Hepatocyte (in vitro differentiated cells): ENCODE data around the gene RPL29. TPM values are rescaled to one million over a fixed set of nuclear protein-coding genes. Genes with fewer than 3 reads are reported as not detected.

ENCODE experiments used
- DNase-seq: peaks from one replicate; pipeline ENCODE4 v3.0.0-alpha.2; 2016; ENCODE audit warnings: low spot score
- H2AFZ ChIP-seq: fragments of 200-600 bp; sonication (generic); 2 replicates; pipeline ENCODE4 v1.6.0; 2016; ENCODE audit warnings: antibody characterized with exemption, mild to moderate bottlenecking
- H3K27ac ChIP-seq: fragments of 200-600 bp; sonication (generic); 2 replicates; pipeline ENCODE4 v1.5.1; 2016; ENCODE audit warnings: mild to moderate bottlenecking
- H3K27me3 ChIP-seq: fragments of 200-600 bp; sonication (generic); 2 replicates; pipeline ENCODE4 v1.6.1; 2016
- H3K36me3 ChIP-seq: fragments of 200-600 bp; sonication (generic); replicated peaks from 2 replicates; pipeline ENCODE4 v1.5.1; 2016; ENCODE audit warnings: low read depth; ENCODE audit not compliant: insufficient read depth
- H3K4me1 ChIP-seq: fragments of 200-600 bp; sonication (generic); 2 replicates; pipeline ENCODE4 v1.5.1; 2016; ENCODE audit warnings: mild to moderate bottlenecking, moderate library complexity; ENCODE audit not compliant: insufficient read depth
- H3K4me2 ChIP-seq: fragments of 200-600 bp; sonication (generic); 2 replicates; pipeline ENCODE4 v1.6.0; 2016
- H3K4me3 ChIP-seq: fragments of 200-600 bp; sonication (generic); 2 replicates; pipeline ENCODE4 v1.5.1; 2016; ENCODE audit warnings: mild to moderate bottlenecking
- H3K79me2 ChIP-seq: fragments of 200-600 bp; sonication (generic); 2 replicates; pipeline ENCODE4 v1.6.0; 2017; ENCODE audit warnings: mild to moderate bottlenecking
- H3K9me2 ChIP-seq: fragments of 200-600 bp; sonication (generic); replicated peaks from 2 replicates; pipeline ENCODE4 v1.6.0; 2017; ENCODE audit warnings: mild to moderate bottlenecking; ENCODE audit not compliant: insufficient read depth
- H3K9me3 ChIP-seq: fragments of 200-600 bp; sonication (generic); 2 replicates; pipeline ENCODE4 v1.5.1; 2016; ENCODE audit warnings: low read depth, mild to moderate bottlenecking
- H4K20me1 ChIP-seq: fragments of 200-600 bp; sonication (generic); 2 replicates; pipeline ENCODE4 v1.6.0; 2016; ENCODE audit warnings: mild to moderate bottlenecking; ENCODE audit not compliant: insufficient read depth, poor library complexity, severe bottlenecking
- EZH2 ChIP-seq: fragments of 200-600 bp; sonication (generic); IDR thresholded peaks from 2 replicates; pipeline ENCODE4 v1.6.1; 2016; ENCODE audit warnings: antibody characterized with exemption, mild to moderate bottlenecking, borderline replicate concordance
- EZH2phosphoT487 ChIP-seq: fragments of 200-600 bp; sonication (generic); IDR thresholded peaks from one replicate; pipeline ENCODE4 v1.6.1; 2018; ENCODE audit warnings: antibody characterized with exemption, mild to moderate bottlenecking, low read depth, moderate library complexity; ENCODE audit not compliant: unreplicated experiment, severe bottlenecking
- WGBS: methylation state at CpG from one replicate; pipeline ENCODE4 v1.1.6; 2016; ENCODE audit warnings: low lambda C conversion rate; ENCODE audit errors: missing lambda C conversion rate; 5-methylcytosine and 5-hydroxymethylcytosine counted together
- polyA plus RNA-seq: library from polyadenylated mRNA; unstranded; fragments of >200 nt; fragmentation: Nextera tagmentation; extraction: Ambion mirVana; gene quantifications from 2 replicates; pipeline ENCODE4 v1.2.1, GENCODE V29; 2016
- small RNA-seq: library from RNA; depleted of rRNA; stranded (forward); fragments of <200 nt; gene quantifications from one replicate; pipeline ENCODE3, GENCODE V24; 2014
- total RNA-seq: library from RNA; depleted of rRNA; stranded (reverse); fragments of >200 nt; gene quantifications from 2 replicates; pipeline ENCODE4 v1.2.3, GENCODE V29; 2014
- TF ChIP-seq, protein P1 (sequence below): fragments of 200-600 bp; sonication (generic); IDR thresholded peaks from 2 replicates; pipeline ENCODE4 v1.5.1; 2016; ENCODE audit warnings: antibody characterized with exemption, mild to moderate bottlenecking; ENCODE audit not compliant: poor library complexity

The RPL29 gene
- total and polyA plus RNA-seq, 2 experiments from 2014 or later: 786 to 981 TPM

GRCh38 chr3:51945926-51946705 lies 49.6 kb downstream of the RPL29 start:
- WGBS: 95% methylated on average over 13 of the region's 14 CpGs
- Histone ChIP-seq H3K9me3 (no peaks in the 10 kb centered on the region), H3K36me3 (no peaks in the 10 kb centered on the region), H3K79me2 (peaks cover 2% of the 10 kb centered on the region), H2AFZ (no peak overlapping the region), H3K27ac (no peak overlapping the region), H4K20me1 (no peaks in the 10 kb centered on the region), H3K27me3 (no peaks in the 10 kb centered on the region), H3K4me1 (peaks cover 10% of the 10 kb centered on the region), H3K4me2 (no peak overlapping the region), H3K9me2 (no peaks in the 10 kb centered on the region), H3K4me3 (no peak overlapping the region)
- DNase-seq: no peak
- no peak for TF ChIP-seq EZH2phosphoT487
- no peak for TF ChIP-seq EZH2
- TF ChIP-seq, protein P1, sequence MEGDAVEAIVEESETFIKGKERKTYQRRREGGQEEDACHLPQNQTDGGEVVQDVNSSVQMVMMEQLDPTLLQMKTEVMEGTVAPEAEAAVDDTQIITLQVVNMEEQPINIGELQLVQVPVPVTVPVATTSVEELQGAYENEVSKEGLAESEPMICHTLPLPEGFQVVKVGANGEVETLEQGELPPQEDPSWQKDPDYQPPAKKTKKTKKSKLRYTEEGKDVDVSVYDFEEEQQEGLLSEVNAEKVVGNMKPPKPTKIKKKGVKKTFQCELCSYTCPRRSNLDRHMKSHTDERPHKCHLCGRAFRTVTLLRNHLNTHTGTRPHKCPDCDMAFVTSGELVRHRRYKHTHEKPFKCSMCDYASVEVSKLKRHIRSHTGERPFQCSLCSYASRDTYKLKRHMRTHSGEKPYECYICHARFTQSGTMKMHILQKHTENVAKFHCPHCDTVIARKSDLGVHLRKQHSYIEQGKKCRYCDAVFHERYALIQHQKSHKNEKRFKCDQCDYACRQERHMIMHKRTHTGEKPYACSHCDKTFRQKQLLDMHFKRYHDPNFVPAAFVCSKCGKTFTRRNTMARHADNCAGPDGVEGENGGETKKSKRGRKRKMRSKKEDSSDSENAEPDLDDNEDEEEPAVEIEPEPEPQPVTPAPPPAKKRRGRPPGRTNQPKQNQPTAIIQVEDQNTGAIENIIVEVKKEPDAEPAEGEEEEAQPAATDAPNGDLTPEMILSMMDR: no peak

DNA sequence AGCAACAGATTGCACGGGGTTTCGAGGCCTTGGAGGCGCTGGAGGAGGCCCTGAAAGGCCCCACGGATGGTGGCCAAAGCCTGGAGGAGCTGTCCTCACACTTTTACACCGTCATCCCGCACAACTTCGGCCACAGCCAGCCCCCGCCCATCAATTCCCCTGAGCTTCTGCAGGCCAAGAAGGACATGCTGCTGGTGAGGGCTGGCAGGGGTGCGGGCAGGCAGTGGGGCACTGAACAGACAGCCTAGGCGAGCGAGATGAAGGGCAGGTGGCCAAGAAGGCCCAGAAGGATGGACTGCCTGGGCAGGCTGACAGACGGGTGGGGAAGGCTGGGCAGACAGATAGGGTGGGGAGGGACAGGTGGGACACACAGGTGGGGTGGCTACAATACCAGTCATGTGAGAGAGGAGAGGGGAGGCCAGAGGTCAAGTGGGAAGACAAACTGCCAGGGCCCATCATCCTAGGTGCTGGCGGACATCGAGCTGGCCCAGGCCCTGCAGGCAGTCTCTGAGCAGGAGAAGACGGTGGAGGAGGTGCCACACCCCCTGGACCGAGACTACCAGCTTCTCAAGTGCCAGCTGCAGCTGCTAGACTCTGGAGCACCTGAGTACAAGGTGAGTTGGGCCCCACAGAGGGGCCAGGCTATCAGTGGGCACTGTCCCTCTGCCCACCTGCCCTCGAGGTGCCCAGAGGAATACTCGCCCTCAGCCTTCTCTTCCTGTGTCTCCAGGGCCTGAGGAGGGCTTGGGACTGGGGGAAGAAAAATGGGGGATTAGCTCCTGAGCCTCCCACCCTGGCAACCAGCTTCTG lies 50.5 kb downstream of the RPL29 start:
- H3K4me3 ChIP-seq: no peak overlapping the region
- no peak for DNase-seq
- no peaks in the 10 kb centered on the region for H3K9me3 ChIP-seq
- no peaks in the 10 kb centered on the region for H3K36me3 ChIP-seq
- H3K79me2 ChIP-seq: peaks cover 11% of the 10 kb centered on the region
- H4K20me1 ChIP-seq: no peaks in the 10 kb centered on the region
- no peak overlapping the region for H3K4me2 ChIP-seq
- no peak overlapping the region for H2AFZ ChIP-seq
- H3K9me2 ChIP-seq: no peaks in the 10 kb centered on the region
- peaks cover 10% of the 10 kb centered on the region for H3K4me1 ChIP-seq
- TF ChIP-seq EZH2phosphoT487: no peak
- TF ChIP-seq EZH2: no peak
- H3K27me3 ChIP-seq: no peaks in the 10 kb centered on the region
- no peak overlapping the region for H3K27ac ChIP-seq
- WGBS: 92% methylated on average over 18 of the region's 18 CpGs

GRCh38 chr3:51944451-51945021 lies 51.2 kb downstream of the RPL29 start:
- TF ChIP-seq, protein P1: no peak
- no peak for TF ChIP-seq EZH2
- TF ChIP-seq EZH2phosphoT487: no peak
- WGBS: 95% methylated on average over 11 of the region's 11 CpGs
- no peak overlapping the region for H3K27ac ChIP-seq

More at GRCh38 chr3:51944451-51945021, 51.2 kb downstream of the RPL29 start:
- Histone ChIP-seq H2AFZ (no peak overlapping the region), H3K27me3 (no peaks in the 10 kb centered on the region), H3K4me2 (no peak overlapping the region), H3K9me3 (no peaks in the 10 kb centered on the region), H4K20me1 (no peaks in the 10 kb centered on the region), H3K4me1 (peaks cover 10% of the 10 kb centered on the region), H3K4me3 (no peak overlapping the region), H3K79me2 (peaks cover 18% of the 10 kb centered on the region), H3K9me2 (no peaks in the 10 kb centered on the region), H3K36me3 (no peaks in the 10 kb centered on the region)
- no peak for DNase-seq

Small RNA genes lying within 50 kb of the gene (small RNA-seq; reads per million reads assigned to genes)
- not detected for gene AC115284.1

Other genes starting within 250 kb of the RPL29 start
- gene IQCF6, start 216.7 kb downstream of the RPL29 start, total RNA-seq: not detected in 2 replicates
- gene IQCF6, start 216.7 kb downstream of the RPL29 start, polyA plus RNA-seq: not detected in 2 replicates
- gene IQCF2, start 134.3 kb downstream of the RPL29 start, total RNA-seq: not detected in 2 replicates
- not detected in 2 replicates for gene IQCF2, start 134.3 kb downstream of the RPL29 start, polyA plus RNA-seq
- gene IQCF5, start 120.3 kb downstream of the RPL29 start, total RNA-seq: not detected in 2 replicates
- not detected in 2 replicates for gene IQCF5, start 120.3 kb downstream of the RPL29 start, polyA plus RNA-seq
- not detected in 2 replicates for gene IQCF1, start 92.5 kb downstream of the RPL29 start, total RNA-seq
- not detected in 2 replicates for gene IQCF1, start 92.5 kb downstream of the RPL29 start, polyA plus RNA-seq
- 14.0 and 17.5 TPM in 2 replicates for gene RRP9, start 54.0 kb downstream of the RPL29 start, total RNA-seq
- 23.1 and 32.8 TPM in 2 replicates for gene RRP9, start 54.0 kb downstream of the RPL29 start, polyA plus RNA-seq
- gene PARP3, start 53.5 kb downstream of the RPL29 start, total RNA-seq: 7.0 and 9.3 TPM in 2 replicates
- 10.3 and 11.6 TPM in 2 replicates for gene PARP3, start 53.5 kb downstream of the RPL29 start, polyA plus RNA-seq
- gene GPR62, start 40.5 kb downstream of the RPL29 start, total RNA-seq: not detected in 2 replicates
- gene GPR62, start 40.5 kb downstream of the RPL29 start, polyA plus RNA-seq: 0.08 TPM in 1 of 2 replicates, not detected in the other
- gene PCBP4, start 28.4 kb downstream of the RPL29 start, total RNA-seq: 48.6 and 60.2 TPM in 2 replicates
- gene PCBP4, start 28.4 kb downstream of the RPL29 start, polyA plus RNA-seq: 42.4 and 53.7 TPM in 2 replicates
- 31.9 and 32.8 TPM in 2 replicates for gene ABHD14B, start 21.8 kb downstream of the RPL29 start, total RNA-seq
- 40.2 and 48.4 TPM in 2 replicates for gene ABHD14B, start 21.8 kb downstream of the RPL29 start, polyA plus RNA-seq
- gene ABHD14A, start 20.8 kb downstream of the RPL29 start, total RNA-seq: 17.1 and 22.3 TPM in 2 replicates
- 55.1 and 68.6 TPM in 2 replicates for gene ABHD14A, start 20.8 kb downstream of the RPL29 start, polyA plus RNA-seq
- gene ACY1, start 12.4 kb downstream of the RPL29 start, total RNA-seq: 114 and 164 TPM in 2 replicates
- 148 and 183 TPM in 2 replicates for gene ACY1, start 12.4 kb downstream of the RPL29 start, polyA plus RNA-seq
- 13.1 and 13.8 TPM in 2 replicates for gene DUSP7, start 60.7 kb upstream of the RPL29 start, total RNA-seq
- 5.9 and 6.4 TPM in 2 replicates for gene DUSP7, start 60.7 kb upstream of the RPL29 start, polyA plus RNA-seq
- gene POC1A, start 158.5 kb upstream of the RPL29 start, total RNA-seq: 2.6 TPM in 2 replicates
- gene POC1A, start 158.5 kb upstream of the RPL29 start, polyA plus RNA-seq: 3.7 and 5.7 TPM in 2 replicates
- gene ALAS1, start 202.3 kb upstream of the RPL29 start, total RNA-seq: 81.8 and 85.3 TPM in 2 replicates
- 90.1 and 91.2 TPM in 2 replicates for gene ALAS1, start 202.3 kb upstream of the RPL29 start, polyA plus RNA-seq
- gene TLR9, start 229.8 kb upstream of the RPL29 start, total RNA-seq: not detected in 2 replicates
- gene TLR9, start 229.8 kb upstream of the RPL29 start, polyA plus RNA-seq: not detected in 2 replicates
- 52.5 and 59.1 TPM in 2 replicates for gene TWF2, start 243.3 kb upstream of the RPL29 start, total RNA-seq
- 45.7 and 47.4 TPM in 2 replicates for gene TWF2, start 243.3 kb upstream of the RPL29 start, polyA plus RNA-seq
- gene PPM1M, start 249.9 kb upstream of the RPL29 start, total RNA-seq: 6.2 and 8.0 TPM in 2 replicates
- gene PPM1M, start 249.9 kb upstream of the RPL29 start, polyA plus RNA-seq: 8.4 and 10.7 TPM in 2 replicates